ENCODE measurements around the gene WDR70.
"Not testable (repeated sequence)": the region's sequence is repeated elsewhere in the genome, so short reads cannot be mapped to it uniquely, and the experiment has no call there.

The WDR70 gene

DNA sequence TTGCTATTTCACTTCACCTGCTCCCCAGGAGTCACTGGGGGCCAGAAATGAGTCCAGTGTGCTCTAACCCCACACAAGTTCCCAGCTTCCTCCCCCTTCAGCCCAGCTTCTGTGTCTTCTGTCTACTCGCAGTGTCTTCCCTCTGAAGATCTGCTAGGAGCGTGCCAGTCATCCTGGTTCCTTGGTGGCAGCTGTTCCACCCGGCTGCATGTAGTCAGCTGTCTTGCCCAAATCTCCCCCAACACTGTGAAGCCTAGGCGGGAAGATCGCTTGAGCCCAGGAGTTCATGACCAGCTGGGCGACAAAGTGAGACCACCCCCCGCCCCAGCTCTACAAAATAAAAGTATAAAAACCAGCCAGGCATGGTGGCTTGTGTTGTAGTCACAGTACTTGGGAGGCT, 306.7 kb downstream of the WDR70 start:
- no peak for DNase-seq (ENCODE audit: low read depth)

DNA sequence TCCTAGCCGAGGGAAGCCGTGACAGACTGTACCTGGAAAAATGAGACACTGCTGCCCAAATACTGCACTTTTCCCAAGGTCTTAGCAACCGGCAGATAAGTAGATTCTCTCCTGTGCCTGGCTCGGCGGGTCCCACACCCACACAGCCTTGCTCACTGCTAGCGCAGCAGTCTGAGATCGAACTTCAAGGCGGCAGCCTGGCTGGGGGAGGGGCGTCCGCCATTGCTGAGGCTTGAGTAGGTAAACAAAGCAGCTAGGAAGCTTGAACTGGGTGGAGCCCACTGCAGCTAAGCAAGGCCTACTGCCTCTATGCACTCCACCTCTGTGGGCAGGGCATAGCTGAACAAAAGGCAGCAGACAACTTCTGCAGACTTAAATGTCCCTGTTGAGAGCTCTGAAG, 309.8 kb downstream of the WDR70 start:
- not testable (repeated sequence) for DNase-seq (ENCODE audit: low read depth)

DNA sequence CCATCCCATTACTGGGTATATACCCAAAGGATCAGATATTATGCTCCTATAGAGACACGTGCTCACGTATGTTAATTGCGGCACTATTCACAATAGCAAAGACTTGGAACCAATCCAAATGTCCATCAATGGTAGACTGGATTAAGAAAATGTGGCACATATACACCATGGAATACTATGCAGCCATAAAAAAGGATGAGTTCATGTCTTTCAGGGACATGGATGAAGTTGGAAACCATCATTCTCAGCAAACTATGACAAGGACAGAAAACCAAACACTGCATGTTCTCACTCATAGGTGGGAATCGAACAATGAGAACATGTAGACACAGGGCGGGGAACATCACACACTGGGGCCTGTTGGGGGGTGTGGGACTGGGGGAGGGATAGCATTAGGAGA, 315.2 kb downstream of the WDR70 start:
- DNase-seq (ENCODE audit: low read depth): not testable (repeated sequence)

DNA sequence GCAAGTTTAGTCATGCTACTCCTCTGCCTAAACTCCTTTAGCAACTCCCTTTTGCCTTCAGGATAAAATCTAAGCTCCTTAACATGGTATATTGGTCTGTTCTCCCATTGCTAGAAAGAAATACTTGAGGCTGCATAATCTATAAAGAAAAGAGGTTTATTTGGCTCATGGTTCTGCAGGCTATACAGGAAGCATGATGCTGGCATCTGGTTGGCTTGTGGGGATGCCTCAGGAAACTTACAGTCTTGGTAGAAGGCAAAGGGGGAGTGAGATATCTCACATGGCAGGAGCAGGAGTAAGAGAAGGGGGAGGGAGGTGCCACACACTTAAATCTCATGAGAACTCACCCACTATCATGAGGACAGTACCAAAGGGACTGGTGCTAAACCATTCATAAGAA, 315.7 kb downstream of the WDR70 start:
- DNase-seq (ENCODE audit: low read depth): no peak

DNA sequence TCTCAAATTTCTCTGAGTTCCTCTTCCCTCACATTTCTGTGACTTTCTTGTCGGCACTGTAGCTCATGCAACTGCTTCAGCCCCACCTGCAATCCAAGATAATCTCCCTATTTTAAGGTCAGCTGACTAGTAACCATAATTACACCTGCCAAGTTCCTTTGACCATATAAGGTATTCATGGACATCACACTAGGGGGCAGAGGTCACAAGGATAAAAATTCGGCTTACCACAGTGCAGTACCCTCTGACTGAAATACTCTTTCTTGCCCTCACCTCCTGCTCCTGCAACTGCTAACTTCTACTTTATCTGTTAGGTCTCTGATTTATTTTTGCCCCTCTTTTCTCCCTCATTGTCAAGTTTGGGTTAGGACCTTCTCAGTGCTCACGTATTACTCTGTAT, 316.5 kb downstream of the WDR70 start:
- no peak for DNase-seq (ENCODE audit: low read depth)

DNA sequence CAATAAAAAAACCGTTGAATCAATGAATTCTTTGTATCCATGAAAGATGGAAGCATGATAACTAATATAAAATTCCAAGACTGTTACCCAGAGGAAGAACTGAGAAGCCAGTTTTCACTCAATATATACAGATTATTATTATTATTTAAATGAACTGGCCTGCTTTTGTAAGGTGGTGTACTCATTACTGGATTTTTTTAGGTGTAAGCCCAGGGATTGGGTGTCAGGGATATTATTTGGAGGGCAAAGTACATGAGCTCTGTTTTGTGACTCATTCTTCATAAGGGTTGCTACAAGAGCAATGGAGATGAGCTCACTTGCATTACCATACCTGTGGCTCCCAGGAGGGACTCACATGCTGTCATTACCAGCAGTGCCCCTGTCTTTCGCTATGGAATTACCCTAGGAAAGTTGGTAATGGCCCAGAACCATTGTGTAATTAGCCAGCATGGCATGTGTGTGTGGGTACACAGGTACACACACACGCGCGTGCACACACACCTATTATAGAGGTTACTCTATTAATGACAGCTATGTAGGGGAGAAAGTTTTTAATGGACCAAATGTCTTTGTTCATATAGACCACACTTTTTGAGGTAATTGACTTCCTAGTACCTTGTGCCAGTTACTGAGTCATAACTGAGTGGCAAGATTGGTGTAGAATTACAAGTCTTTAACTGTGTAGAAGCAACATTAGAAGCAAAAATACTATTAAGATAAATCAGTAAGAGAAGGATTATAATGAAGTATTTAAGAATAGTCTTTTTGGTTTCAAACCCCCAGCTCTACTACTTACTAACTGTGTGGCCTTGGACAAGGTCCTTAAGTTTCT, 317.3 kb downstream of the WDR70 start:
- no peak for DNase-seq (ENCODE audit: low read depth)

DNA sequence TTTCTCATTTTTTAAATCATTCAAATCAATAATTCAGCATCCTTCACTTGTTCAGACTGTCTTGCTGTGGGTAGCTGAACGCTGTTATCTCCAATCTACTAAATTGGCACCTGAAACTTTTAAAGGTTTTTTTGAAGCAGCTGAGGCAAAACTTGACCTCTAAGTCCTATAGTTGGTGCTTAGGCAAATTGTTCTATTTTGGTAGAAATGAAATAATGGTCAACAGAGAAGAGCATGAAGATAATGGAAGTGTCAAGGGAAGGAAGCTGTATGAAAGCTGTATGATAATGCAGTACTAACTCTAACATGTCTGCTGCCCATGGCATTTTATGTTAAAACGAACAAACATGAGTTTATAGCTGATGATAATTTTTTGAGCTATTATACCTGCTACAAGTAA, 322.8 kb downstream of the WDR70 start:
- no peak for DNase-seq (ENCODE audit: low read depth)

DNA sequence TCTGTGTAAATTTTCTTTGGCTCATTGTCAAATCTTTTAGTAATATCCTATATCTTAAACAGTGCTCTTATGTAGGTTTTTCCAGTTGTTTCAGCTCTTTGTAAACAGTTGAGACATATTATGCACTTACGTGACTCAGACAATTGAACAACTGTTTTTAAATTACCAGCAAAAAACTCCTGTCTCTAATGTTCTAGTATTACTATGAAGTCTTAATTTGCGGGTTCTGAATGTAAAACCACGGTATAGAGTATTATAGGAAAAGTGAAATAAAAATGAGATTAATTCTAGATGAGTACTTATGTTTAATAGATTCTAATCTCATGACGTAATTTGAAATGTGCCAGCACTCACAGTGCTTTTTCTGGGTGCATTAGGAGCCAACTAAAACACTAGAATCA, 324.7 kb downstream of the WDR70 start:
- no peak for DNase-seq (ENCODE audit: low read depth)

DNA sequence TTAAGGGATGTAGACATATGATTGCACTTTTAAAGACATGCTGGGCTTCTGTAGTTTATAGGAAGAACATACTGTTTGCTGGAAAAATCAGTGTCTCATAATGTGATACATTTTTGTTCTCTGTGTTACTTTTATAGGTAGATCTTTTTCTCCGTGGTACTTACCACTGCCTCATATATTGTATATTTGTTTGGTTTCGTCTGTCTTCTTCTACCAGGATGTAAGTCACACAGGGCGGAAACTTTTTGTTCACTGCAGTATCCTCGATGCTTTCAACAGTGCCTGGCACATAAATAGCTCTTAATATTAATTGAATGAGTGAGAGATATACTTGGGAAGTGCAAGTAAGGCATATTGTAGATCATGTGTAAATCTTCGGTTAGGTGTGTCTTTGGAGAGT, 325.3 kb downstream of the WDR70 start:
- DNase-seq (ENCODE audit: low read depth): no peak

DNA sequence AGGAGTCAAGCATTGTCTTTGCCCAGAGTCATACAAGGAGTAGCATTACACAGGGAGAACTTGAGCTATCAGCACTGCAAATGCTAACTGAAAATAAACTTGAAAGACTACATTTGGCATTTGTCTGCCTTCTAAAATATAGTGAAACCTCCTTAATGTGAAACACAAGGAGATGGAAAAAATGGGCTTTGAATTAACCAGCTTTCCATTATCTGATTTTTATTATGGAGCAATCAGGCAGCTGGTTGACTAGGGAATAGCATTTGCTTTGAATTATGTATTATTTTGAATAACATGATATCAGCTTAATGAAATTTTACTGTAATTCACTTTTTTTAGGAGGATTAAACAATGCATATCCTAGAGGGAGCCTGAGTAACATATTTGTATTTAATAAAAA, 329.9 kb downstream of the WDR70 start:
- no peak for DNase-seq (ENCODE audit: low read depth)

DNA sequence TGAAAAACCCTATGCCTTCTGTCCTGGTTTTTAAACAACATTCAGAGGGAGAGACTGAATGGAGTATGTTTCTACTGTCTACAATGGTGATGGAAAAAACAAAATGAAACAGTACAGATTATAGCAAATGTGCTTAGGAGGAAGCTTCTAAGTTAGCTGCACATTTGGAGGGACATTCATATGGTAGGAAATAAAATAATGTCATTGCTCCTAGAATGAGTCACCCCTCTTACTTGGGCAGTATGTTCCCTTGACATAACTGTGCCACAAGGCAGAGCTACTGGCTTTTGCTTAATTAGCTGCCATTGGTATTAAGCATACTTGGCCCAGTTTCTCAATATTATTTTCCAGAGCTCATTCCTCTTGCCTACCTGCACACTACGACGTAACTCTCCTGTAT, 331.8 kb downstream of the WDR70 start:
- no peak for DNase-seq (ENCODE audit: low read depth)

DNA sequence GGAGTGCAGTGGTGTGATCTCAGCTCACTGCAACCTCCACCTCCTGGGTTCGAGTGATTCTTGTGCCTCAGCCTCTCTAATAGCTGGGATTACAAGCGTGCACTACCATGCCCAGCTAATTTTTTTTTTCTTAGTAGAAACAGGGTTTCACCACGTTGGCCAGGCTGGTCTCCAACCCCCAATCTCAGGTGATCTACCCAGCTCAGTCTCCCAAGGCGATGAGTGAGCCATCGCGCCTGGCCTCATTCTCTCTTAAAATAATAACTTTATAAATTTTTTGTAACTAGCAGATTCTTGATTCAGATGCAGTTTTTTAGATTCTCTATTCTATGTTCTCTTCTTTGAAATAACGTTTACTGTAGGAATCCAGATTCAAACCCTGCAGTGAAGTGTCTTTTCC, 333.6 kb downstream of the WDR70 start:
- no peak for DNase-seq (ENCODE audit: low read depth)

DNA sequence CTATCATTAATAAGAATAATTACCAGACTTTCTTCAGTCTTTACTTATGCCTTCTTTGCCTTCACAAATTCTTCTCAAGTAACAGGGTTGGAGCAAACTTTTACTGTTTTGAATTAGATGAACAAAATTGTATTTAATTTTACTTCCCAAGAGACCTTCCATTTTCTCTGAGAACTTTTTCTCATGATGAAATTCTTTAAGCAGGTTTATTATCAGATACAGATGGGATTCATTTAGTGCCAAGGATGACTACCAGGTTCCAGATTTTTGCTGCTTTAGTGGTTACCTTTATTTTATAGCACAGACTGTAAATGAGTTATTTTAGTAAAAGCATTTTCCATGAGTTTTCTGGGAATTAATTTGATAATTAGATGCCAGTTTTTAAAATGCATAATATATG, 335.6 kb downstream of the WDR70 start:
- no peak for DNase-seq (ENCODE audit: low read depth)

DNA sequence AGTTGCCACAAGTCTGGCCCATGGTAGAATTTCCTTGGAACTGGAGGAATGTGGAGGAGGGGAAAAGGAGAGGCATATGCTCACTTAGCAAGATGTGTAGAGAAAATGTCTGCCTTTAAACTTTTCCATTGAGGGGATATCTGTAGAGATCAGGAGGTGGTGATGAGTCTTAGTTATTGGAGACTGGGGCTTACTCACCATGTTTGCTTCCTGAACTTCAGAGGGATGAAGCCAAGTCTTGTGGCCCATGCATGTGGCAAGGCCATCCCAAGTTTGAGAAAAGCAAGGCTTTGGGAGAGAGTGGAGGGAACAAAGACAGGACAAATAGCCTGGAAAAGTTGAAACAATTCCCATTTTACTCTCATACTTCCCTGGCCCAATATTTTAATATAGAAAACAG, 336.2 kb downstream of the WDR70 start:
- no peak for DNase-seq (ENCODE audit: low read depth)

DNA sequence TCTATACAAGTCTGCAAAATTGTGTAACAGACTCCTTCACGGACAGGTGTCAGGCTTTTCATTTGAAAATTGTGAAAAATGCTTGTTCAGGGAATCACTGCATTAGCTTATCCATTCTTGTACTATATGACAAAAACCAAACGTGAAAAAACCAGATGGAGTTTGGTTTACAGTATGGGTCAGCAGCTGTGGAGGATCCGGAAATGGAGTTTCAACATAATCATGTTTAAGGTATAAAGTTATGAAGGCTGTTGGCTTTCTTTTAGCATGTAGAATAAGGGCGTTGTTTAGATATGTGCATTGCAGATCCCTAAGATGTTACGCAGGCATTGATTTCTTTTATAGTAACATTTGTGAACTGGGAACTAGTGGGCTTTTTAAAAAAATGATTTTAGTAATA, 336.9 kb downstream of the WDR70 start:
- no peak for DNase-seq (ENCODE audit: low read depth)

DNA sequence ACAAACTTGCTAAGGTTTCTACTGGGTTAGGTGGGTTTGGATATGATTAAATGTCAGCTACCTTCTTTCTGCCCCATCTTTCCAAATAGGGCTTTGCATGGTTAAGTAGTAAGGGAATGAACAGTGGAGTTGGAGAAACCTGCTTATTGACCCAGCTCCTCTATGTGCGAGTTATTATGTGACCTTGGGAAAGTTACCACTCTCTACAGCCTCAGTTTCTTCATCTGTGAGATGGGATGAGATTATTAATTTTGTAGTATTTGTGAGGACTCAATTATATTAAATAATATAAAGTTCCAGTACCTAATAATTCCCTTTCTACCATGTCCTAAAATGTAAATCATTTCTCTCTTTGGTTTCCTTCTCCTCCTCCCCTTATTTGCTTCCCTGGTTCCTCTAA, 337.3 kb downstream of the WDR70 start:
- no peak for DNase-seq (ENCODE audit: low read depth)

DNA sequence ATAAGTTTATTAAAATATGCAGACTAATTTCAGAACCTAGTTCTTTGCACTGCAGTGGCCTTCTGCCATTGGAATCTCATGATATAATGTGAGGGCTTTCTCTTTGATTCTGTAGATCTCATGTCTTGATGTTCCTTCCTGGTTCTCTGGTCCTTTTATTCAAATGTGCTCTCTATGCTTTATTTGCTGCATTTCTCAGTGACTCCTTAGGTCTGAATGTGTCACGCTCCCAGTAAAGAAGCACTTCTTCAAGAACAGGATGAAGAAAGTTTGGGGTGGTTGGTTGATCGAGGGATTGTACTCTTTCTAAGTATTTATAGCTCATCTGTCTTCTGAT, 338.1 kb downstream of the WDR70 start:
- DNase-seq (ENCODE audit: low read depth): no peak

DNA sequence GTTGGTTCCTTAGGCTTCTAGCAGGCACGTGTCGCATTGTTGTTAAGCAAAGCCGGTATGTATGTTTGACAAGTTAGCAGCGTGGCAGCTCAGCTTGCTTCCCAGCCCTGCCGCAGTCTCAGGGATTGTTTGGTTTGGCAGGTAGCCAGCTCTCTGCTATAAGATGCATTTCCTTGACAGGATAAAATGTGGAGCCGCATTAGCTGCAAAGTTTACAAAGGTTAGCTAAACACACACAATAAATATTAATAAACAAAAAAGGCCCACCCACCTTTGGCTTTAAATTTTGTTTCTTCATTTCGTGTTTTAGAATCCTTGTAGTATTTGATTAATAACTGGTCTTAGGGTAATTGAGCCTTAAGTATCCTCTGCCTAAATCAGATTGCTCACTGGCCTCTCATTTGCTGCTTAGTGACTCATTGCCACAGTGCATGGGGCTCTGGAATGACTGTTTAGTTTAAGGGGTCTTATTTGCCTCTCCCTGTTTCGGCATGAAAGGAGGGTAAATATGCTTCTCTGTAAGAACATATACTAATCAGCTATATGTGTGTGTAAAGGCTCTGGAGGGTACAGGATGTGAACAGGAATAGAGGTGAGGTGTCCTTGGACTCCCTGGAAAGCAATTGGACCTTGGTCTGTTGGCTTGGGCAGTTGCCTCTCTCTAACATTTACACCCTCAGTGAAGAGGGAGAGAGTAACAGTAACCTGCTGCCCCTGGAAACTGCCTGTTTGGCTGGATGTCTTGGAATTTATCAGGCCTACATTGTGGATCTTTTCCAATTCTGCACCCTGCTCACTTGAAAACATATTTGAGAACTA, 338.7 kb downstream of the WDR70 start:
- no peak for DNase-seq (ENCODE audit: low read depth)

DNA sequence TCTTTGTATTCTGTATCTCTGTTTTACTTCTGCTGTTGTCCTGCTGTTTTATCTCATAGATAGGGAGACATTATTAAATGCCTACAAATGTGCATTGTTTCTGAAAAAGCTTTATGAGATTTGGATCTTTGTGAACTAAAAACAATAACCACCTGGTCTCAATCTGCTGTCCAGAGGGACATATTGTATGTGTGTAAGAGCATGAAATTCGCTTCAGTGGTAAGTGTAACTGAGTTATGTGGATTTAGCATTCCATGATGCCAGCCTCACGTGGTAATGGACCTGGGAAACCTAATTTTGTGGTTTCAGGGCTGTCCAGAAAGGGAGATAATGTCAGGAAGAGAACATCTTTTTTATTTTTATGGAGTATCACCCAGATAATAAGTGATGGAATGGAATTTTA, 341.4 kb downstream of the WDR70 start:
- DNase-seq (ENCODE audit: low read depth): no peak

DNA sequence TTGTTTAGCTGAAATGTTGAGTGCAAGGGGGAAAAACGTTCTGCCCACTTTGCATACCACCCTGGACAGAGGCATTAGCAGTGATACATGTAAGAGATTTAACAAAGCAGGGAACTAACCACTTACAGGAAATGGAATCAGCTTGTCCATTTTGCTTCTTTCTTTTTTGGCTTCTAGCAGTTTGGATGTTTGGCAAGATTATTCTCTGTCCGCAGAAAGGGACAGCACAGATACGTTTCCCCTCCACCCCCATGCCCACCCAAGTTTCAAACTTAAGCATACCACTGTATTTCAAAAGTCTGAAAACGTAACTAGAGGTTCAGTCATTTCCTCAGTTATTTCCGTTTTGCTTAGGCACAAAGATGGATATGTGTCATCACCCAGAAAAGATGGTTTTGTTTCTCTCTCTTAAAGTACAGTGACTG, 342.3 kb downstream of the WDR70 start:
- DNase-seq (ENCODE audit: low read depth): no peak

DNA sequence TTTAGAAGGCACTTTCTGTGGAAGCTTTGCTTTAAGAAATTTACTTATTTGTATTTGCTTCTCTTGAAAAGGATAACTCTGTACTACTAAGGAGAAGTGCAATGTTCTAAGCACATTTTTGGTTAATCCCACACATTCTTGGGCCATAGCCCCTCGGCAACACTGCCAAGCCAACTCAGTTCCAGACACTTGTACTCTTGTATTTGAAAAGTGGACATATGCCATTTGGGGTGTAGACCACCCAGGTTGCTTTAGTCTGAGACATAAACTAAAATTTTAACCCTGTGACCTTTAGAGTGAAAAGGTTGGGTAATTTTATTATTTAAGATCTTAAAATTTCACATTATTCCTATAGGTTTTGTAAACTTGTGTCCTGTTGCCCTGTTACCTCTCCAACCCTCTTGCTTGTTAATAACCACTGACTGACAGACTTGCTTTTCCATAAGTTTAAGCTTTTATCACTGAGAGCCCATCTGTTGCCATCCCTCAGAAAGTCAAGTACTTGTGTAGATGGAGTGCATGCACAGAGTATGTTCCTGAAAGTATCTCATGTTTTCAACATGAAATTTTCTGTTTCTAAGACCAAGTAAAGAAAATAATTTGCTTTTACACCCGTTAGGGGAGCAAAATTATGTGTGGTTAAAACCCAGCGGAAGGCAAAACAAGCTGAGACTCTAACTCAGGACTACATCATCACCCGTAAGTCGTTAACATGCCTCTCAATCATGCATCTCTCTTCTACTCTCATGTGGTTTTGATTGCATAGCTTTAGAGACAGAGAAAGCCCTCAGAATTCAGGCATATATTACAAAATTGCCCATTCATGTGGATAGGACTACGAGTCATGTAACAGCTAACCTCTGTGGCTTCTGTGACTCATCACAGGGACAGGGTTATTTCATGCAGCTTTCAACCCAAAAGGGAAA, 343.4 kb downstream of the WDR70 start:
- DNase-seq (ENCODE audit: low read depth): no peak

DNA sequence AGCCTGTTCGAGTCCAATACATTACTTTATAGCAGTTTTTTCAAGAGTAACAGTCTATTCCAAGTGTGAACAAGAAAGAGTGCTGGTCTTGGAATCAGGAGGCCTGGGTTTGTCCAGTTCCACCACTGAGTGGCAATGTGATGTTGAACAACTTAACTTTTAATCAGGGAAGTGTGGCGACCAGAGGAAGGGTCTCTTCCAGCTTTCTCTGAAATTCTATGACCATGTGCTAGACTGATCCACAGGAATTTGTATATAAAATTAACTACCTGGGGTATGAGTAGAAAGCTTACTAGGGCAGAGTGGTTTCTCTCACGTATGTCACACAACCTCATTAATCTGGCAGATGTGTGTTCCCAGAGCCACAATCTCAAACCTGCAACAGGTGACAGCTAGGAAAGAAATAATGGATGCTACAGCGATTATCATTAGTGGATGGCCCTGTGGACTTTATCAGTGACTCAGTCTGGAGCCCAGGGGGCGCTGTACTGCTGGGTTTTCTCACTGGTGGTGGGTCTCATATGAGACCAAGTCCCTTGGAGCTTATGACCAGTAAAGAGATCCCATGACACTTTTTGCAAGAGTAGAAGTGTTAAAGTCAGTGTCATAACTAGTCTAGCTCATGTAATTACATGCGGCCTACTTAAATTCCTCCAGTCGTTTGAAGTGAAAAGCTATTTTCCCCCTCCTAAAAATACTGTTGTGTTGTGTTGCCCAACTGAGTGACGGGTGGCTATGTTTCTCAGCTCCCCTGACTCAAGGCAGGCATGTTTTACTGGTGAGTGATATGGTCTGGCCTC, 344.2 kb downstream of the WDR70 start:
- DNase-seq (ENCODE audit: low read depth): no peak
